GM19023 (cell line): Measurements from ENCODE around the gene TAS2R31.

ENCODE experiments used
- ATAC-seq: cut with Tn5 transposase; IDR thresholded peaks from one replicate; pipeline ENCODE4 v1.9.1; 2021; ENCODE audit warnings: mild to moderate bottlenecking, moderate library complexity; ENCODE audit not compliant: unreplicated experiment

The TAS2R31 gene

GRCh38 chr12:11007608-11008007, 23.6 kb downstream of the TAS2R31 start:
- ATAC-seq: no peak

- ATAC-seq: no peak
Observed at GRCh38 chr12:10998204-10998603, 33.0 kb downstream of the TAS2R31 start, which contains the start of gene TAS2R20. Gene TAS2R20, minus strand, starts transcription at chr12:10998304. Its CDS starts 429 bp downstream, at chr12:10997875.

- ATAC-seq: no peak
Observed at GRCh38 chr12:10994307-10994706, 36.9 kb downstream of the TAS2R31 start.

- no peak for ATAC-seq
Observed at GRCh38 chr12:10989107-10989506, 42.1 kb downstream of the TAS2R31 start.

GRCh38 chr12:10986812-10987211, 44.4 kb downstream of the TAS2R31 start, which contains the start of gene TAS2R50:
Gene TAS2R50, minus strand, starts transcription at chr12:10986912. Its CDS starts 52 bp downstream, at chr12:10986860.
- no peak for ATAC-seq

GRCh38 chr12:10982244-10982643, 49.0 kb downstream of the TAS2R31 start:
- no peak for ATAC-seq
